ENCODE data around the gene ARSB.

Gene ARSB

GRCh38 chr5:79021753-79022152 is 36.6 kb upstream of the ARSB start:
- no peaks in the 10 kb centered on the region for H3K9me3 ChIP-seq (ENCODE audit: insufficient read depth, low read depth, low read length)
- H3K79me2 ChIP-seq (ENCODE audit: insufficient read depth, low read length): no peaks in the 10 kb centered on the region
- H3K27me3 ChIP-seq (ENCODE audit: insufficient read depth, low read length, poor library complexity, severe bottlenecking): no peaks in the 10 kb centered on the region
- no peaks in the 10 kb centered on the region for H3K36me3 ChIP-seq (ENCODE audit: insufficient read depth, low read length)
- no peak for TF ChIP-seq EZH2phosphoT487 (IDR thresholded peaks at IDR 0.05; ENCODE audit: borderline replicate concordance)
- TF ChIP-seq, protein P1, sequence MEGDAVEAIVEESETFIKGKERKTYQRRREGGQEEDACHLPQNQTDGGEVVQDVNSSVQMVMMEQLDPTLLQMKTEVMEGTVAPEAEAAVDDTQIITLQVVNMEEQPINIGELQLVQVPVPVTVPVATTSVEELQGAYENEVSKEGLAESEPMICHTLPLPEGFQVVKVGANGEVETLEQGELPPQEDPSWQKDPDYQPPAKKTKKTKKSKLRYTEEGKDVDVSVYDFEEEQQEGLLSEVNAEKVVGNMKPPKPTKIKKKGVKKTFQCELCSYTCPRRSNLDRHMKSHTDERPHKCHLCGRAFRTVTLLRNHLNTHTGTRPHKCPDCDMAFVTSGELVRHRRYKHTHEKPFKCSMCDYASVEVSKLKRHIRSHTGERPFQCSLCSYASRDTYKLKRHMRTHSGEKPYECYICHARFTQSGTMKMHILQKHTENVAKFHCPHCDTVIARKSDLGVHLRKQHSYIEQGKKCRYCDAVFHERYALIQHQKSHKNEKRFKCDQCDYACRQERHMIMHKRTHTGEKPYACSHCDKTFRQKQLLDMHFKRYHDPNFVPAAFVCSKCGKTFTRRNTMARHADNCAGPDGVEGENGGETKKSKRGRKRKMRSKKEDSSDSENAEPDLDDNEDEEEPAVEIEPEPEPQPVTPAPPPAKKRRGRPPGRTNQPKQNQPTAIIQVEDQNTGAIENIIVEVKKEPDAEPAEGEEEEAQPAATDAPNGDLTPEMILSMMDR (conservative IDR thresholded peaks at IDR 0.05; ENCODE audit: low read length): no peak
- no peak overlapping the region for H2AFZ ChIP-seq (ENCODE audit: low read length)
- H3K9me2 ChIP-seq (replicated peaks; ENCODE audit: low read depth, low read length): no peaks in the 10 kb centered on the region
- no peaks in the 10 kb centered on the region for H3F3A ChIP-seq (ENCODE audit: low read depth)
- H3K4me1 ChIP-seq (ENCODE audit: insufficient read depth, low read length, poor library complexity, severe bottlenecking): peaks cover 13% of the 10 kb centered on the region
- peak overlapping the region; percentile 47 for H3K4me2 ChIP-seq (ENCODE audit: low read depth, low read length, poor library complexity, severe bottlenecking)
- no peak overlapping the region for H3K9ac ChIP-seq (ENCODE audit: low read depth, low read length, poor library complexity, severe bottlenecking)
- no peaks in the 10 kb centered on the region for H4K20me1 ChIP-seq (ENCODE audit: insufficient read depth, low read length, poor library complexity, severe bottlenecking)
- no peak overlapping the region for H3K4me3 ChIP-seq (ENCODE audit: low read length, poor library complexity, severe bottlenecking)

- H2AFZ ChIP-seq (ENCODE audit: low read length): 0 out of 2 replicates have a peak overlapping the region, but pooled peaks have one; percentile 57
- no peaks in the 10 kb centered on the region for H3K79me2 ChIP-seq (ENCODE audit: insufficient read depth, low read length)
- H3K27me3 ChIP-seq (ENCODE audit: insufficient read depth, low read length, poor library complexity, severe bottlenecking): no peaks in the 10 kb centered on the region
- H3K9ac ChIP-seq (ENCODE audit: low read depth, low read length, poor library complexity, severe bottlenecking): no peak overlapping the region
- H3K36me3 ChIP-seq (ENCODE audit: insufficient read depth, low read length): no peaks in the 10 kb centered on the region
- peaks cover 13% of the 10 kb centered on the region for H3K4me1 ChIP-seq (ENCODE audit: insufficient read depth, low read length, poor library complexity, severe bottlenecking)
- H3K9me2 ChIP-seq (replicated peaks; ENCODE audit: low read depth, low read length): no peaks in the 10 kb centered on the region
- H3K9me3 ChIP-seq (ENCODE audit: insufficient read depth, low read depth, low read length): no peaks in the 10 kb centered on the region
- no peaks in the 10 kb centered on the region for H4K20me1 ChIP-seq (ENCODE audit: insufficient read depth, low read length, poor library complexity, severe bottlenecking)
- no peak overlapping the region for H3K4me3 ChIP-seq (ENCODE audit: low read length, poor library complexity, severe bottlenecking)
- peak overlapping the region; percentile 47 for H3K4me2 ChIP-seq (ENCODE audit: low read depth, low read length, poor library complexity, severe bottlenecking)
- H3F3A ChIP-seq (ENCODE audit: low read depth): no peaks in the 10 kb centered on the region
- TF ChIP-seq EZH2phosphoT487 (IDR thresholded peaks at IDR 0.05; ENCODE audit: borderline replicate concordance): no peak
- TF ChIP-seq, protein P1 (conservative IDR thresholded peaks at IDR 0.05; ENCODE audit: low read length): peak; percentile 93
Measured at GRCh38 chr5:79020861-79021561, 35.9 kb upstream of the ARSB start.

DNA sequence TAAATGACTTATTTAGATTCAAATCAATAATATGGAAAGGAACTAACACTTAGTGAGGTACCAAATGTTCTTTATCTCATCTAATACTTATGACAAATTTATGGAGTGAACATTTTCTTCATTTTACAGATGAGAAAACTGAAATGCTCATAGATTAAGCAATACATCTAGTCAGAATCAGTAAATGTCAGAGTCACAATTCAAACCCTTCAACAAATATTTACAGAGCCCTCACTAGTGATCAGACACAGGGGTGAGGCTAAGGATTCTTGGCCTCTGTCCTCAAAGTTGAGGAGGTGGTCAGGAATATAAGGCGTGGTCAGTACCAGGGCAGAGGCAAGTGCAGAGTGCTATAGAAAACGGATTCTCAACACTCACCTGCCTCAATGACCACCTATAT is 29.5 kb upstream of the ARSB start:
- Histone ChIP-seq H3K27me3 (ENCODE audit: insufficient read depth, low read length, poor library complexity, severe bottlenecking) (no peaks in the 10 kb centered on the region), H2AFZ (ENCODE audit: low read length) (no peak overlapping the region), H3K9ac (ENCODE audit: low read depth, low read length, poor library complexity, severe bottlenecking) (no peak overlapping the region), H3K9me2 (replicated peaks; ENCODE audit: low read depth, low read length) (no peaks in the 10 kb centered on the region), H3K79me2 (ENCODE audit: insufficient read depth, low read length) (no peaks in the 10 kb centered on the region), H3K4me1 (ENCODE audit: insufficient read depth, low read length, poor library complexity, severe bottlenecking) (no peaks in the 10 kb centered on the region), H4K20me1 (ENCODE audit: insufficient read depth, low read length, poor library complexity, severe bottlenecking) (no peaks in the 10 kb centered on the region), H3K4me2 (ENCODE audit: low read depth, low read length, poor library complexity, severe bottlenecking) (no peak overlapping the region), H3K9me3 (ENCODE audit: insufficient read depth, low read depth, low read length) (no peaks in the 10 kb centered on the region), H3K4me3 (ENCODE audit: low read length, poor library complexity, severe bottlenecking) (no peak overlapping the region), H3K36me3 (ENCODE audit: insufficient read depth, low read length) (no peaks in the 10 kb centered on the region), H3F3A (ENCODE audit: low read depth) (no peaks in the 10 kb centered on the region)
- TF ChIP-seq, protein P1 (conservative IDR thresholded peaks at IDR 0.05; ENCODE audit: low read length): no peak
- TF ChIP-seq EZH2phosphoT487 (IDR thresholded peaks at IDR 0.05; ENCODE audit: borderline replicate concordance): no peak
